GM21381 (cell line): ENCODE data around the gene SPATC1L.

Source experiments
- ATAC-seq: cut with Tn5 transposase; IDR thresholded peaks from one replicate; pipeline ENCODE4 v1.9.1; 2021; ENCODE audit warnings: mild to moderate bottlenecking, moderate library complexity; ENCODE audit not compliant: unreplicated experiment

Gene SPATC1L

GRCh38 chr21:46215436-46216131, 31.3 kb upstream of the SPATC1L start:
- no peak for ATAC-seq

GRCh38 chr21:46214478-46215340, 30.4 kb upstream of the SPATC1L start:
- no peak for ATAC-seq

- ATAC-seq: no peak
These were observed 29.5 kb upstream of the SPATC1L start for GRCh38 chr21:46213620-46214286.

GRCh38 chr21:46212721-46213484, 28.6 kb upstream of the SPATC1L start:
- ATAC-seq: no peak

- ATAC-seq: no peak
These were observed 27.8 kb upstream of the SPATC1L start for GRCh38 chr21:46211786-46212720.

- ATAC-seq: no peak
These were observed 27.1 kb upstream of the SPATC1L start for GRCh38 chr21:46211376-46211775.

GRCh38 chr21:46210378-46211136, 26.3 kb upstream of the SPATC1L start:
- ATAC-seq: no peak

- no peak for ATAC-seq
These were observed 24.8 kb upstream of the SPATC1L start for GRCh38 chr21:46208761-46209721.

- no peak for ATAC-seq
These were observed 23.8 kb upstream of the SPATC1L start for GRCh38 chr21:46207920-46208591.

- ATAC-seq: no peak
These were observed 23.0 kb upstream of the SPATC1L start for GRCh38 chr21:46207006-46207919.

GRCh38 chr21:46206163-46207005, 22.1 kb upstream of the SPATC1L start:
- no peak for ATAC-seq

- ATAC-seq: no peak
These were observed 21.5 kb upstream of the SPATC1L start for GRCh38 chr21:46205766-46206162.

- no peak for ATAC-seq
These were observed 20.9 kb upstream of the SPATC1L start for GRCh38 chr21:46205166-46205565.

- no peak for ATAC-seq
These were observed 18.9 kb upstream of the SPATC1L start for GRCh38 chr21:46203203-46203600.

- no peak for ATAC-seq
These were observed 18.4 kb upstream of the SPATC1L start for GRCh38 chr21:46202592-46203202.
